DMS53 treated with DMSO at 0.1 percent for 48 hours (cell line): Measurements from ENCODE around the gene SUFU.
A peak's percentile ranks its signal among the peaks of the same experiment; 100 is the strongest.

Source experiments
- DNase-seq: peaks from one replicate; lab custom pipeline; 2025; ENCODE audit not compliant: unreplicated experiment; lab: John Stamatoyannopoulos, UW

Gene SUFU

DNA sequence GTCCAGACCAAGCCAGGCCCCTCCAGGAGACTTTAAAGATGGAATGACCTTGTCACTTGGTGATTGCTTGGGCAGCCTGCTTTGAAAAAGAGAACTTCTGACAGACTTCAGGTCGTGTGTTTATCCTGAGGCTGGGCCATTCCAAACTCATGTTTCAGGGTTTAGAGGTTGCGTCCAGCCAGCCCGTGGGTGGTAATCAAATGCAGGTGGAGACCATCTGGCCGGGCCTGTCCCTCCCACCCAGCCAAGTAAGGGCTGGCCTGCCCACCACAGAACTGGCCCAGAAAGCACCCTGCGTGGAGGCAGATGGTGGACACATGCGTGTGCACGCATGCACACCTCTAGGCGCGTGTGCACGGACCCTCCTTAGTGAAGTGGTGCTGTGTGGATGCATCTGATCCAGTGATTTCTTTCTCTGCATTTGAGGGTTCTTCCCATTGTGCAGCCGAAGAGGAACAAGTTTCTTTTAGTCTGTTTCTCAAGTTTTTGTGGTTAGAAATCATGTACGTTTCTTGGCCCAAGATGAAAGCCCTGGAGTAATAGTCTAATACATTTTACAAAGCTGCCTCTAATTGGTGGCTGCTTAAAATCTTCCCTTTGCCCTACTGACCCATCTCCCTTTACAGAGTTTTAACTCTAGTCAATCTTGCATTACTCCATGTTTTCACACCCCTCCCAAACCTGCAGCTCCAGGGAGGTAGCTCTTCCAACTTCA is 43.0 kb downstream of the SUFU start:
- DNase-seq: no peak

DNA sequence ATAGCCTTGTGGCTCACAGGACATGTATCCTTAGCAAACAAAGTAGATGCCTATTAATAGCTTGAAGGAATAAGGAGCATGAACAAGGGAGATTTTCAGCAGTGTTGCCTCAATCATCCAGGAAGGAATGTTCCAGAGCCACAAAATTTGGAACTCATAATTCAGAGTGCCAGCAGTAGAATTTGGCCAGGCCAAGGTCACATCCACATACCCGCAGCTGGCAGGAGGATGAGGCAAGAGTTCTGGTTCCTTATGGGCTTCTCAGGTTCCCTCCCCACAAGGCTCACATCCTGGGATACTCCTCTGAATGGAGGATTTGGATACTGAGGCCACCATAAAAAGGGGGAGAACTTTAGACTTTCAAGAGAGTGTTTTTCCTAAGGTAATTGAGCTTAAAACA is 45.8 kb downstream of the SUFU start:
- no peak for DNase-seq

DNA sequence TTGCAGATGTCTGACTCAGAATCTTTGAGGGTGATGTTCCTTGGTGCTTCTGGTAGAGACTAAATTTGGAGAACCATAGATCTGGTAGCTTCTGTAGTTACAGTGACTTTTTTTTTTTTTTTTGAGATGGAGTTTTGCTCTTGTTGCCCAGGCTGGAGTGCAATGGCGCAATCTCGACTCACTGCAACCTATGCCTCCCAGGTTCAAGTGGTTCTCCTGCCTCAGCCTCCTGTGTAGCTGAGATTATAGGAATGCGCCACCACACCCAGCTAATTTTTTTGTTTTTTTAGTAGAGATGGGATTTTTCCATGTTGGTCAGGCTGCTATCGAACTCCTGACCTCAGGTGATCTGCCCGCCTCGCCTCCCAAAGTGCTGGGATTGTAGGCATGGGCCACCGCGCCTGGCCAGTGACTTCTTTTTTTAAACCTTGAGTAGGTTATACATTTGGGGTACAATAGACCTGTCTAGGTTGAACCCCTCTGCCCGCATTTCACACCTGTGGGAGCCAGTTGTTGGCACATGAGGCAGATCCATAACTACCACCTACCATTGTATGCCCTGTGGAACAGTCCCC is 47.0 kb downstream of the SUFU start:
- DNase-seq: no peak

DNA sequence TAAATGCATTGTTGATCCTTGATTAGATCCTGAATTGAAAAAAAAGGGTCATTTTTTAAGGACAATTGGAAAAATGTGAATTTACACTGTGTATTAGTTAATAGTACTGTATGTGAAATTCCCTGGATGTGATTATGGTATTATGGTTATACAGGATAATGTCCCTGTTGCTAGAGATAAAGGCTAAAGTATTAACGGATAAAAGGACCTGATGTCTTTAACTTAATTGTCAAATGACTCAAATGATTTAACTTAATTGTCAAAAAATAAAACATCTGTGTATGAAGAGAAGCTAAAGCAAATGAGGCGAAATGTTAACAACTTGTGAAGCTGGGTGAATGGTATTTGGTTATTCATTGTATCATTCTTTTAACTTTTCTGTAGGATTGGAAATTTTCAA is 48.8 kb downstream of the SUFU start:
- no peak for DNase-seq

DNA sequence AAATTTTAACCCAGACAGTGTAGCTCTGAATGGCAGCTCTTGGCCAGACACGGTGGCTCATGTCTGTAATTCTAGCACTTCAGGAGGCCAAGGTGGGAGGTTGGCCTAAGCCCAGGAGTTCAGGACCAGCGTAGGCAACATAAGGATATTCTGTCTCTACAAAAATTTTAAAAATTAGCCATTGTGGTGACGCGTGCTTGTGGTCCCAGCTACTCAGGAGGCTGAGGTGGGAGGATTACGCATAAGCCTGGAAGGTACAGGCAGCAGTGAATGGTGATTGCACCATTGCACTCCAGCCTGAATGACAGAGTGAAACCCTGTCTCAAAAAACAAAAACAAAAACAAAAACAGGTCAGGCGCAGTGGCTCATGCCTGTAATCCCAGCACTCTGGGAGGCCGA is 50.0 kb downstream of the SUFU start:
- no peak for DNase-seq

DNA sequence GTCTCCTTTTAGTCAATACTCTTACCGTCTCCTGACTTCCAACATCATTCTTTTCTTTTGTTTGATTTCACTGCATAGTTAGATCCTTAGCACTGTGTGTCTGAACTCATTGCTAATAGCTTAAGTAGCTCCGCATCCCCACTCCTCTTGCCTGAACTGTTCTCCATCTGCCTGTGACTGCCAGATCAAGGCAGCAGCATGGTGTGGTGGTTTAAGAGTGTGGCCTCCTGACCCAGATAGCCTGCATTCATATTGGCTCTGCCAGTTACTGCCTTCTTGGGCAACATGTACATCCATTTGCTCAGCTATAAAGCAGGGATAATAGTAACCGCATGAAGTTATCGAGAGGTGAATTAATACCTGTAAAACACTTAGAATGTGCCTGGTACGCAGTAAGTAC is 50.8 kb downstream of the SUFU start:
- no peak for DNase-seq

DNA sequence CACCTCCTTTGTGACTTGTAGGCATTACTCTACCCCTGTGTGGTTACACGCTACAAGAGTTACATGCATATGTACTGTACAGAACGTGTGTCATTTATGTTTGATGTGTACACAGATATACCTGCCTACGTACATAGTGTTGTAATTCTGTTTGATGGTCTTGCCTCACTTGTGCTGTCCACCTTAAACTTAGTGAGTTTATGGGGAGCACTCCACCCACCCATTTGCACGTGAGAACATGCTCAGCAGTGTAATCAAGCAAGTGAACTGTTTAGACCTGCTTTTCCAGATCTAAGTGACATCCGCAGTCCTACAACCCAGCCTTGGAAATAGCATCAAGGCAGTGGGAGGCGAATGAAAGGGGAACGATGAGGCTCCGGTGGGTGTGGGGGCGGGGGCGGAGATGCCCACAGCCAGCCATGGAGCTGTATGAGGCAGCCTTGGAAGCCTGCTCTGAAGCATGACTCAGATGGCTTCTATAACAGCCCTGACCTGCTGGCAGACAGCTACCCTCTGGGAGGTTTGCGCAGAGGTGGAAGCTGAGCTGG is 52.1 kb downstream of the SUFU start:
- no peak for DNase-seq

DNA sequence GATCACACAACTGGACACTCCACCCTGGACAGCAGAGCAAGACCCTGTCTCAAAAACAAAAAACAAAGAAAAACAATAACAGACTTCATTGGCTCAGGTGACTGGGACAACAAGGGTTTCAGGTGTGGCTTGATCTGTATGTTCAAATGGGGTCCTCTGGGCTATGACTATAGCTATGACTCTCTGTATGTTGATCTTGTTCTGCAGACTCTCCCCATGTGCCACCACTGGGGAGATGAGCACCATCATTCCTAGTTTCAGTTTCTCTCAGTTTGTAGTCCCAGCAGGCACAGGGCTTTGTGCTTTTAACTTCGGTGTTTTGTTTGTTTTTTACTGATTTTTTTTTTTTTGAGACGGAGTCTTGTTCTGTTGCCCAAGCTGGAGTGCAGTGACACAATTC is 53.8 kb downstream of the SUFU start:
- no peak for DNase-seq

DNA sequence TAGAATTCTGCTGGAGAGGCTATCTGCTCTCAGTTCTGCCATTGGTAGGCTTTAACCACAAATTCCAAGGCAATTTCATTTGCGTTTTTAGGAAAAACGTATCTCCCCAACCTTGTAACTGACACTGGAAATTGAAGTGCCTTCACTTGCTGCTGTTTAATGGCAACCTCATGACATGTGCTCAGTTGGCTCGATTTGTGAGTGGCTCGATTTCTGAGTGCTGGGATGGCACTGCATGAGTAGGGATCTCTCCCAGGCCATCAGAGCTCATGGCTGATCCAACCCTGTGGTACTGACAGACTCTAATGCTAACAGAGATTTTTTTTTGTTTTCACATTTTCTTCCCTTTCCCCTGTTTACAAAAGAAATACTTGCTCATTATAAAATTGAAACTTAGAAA is 56.0 kb downstream of the SUFU start:
- no peak for DNase-seq

DNA sequence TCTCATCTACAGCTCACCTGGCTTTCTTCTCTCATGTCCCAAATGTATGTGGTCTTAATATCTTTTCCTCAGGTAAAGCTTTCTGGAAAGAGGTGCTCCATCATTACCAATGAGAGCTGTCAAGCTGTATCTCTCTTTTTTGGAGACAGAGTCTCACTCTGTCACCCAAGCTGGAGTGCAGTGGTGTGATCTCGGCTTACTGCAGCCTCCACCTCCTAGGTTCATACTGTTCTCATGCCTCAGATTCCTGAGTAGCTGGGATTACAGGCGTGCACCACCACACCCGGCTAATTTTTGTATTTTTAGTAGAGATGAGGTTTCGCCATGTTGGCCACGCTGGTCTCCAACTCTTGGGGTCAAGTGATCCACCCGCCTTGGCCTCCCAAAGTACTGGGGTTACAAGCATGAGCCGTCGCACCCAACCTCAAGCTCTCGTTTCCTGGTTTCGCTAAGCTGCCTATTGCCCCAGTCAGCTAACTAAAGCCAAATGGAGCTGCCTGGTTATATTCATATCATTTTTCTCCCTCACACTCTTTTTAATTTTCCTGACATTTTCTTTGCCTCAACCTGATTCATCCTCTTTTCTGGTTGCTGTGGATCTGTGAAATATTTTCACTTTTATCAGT is 60.5 kb downstream of the SUFU start:
- DNase-seq: no peak

DNA sequence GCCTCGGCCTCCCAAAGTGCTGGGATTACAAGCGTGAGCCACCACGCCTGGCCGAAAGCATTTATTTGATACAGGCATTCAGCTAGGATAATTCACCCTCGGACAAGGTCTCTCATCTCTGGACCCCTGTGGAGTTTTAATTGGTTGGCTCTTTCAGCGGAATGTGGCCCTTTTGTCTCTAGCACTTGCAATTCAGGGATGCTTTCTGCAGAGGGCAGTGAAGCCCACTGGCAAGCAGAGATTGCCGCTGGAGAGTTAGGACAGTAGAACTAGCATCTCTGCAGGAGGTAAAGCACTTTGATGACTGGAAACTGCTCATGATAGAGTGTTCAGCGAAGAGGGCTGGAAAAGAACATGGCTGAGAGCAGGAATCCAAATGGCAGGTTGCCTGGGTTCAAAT is 62.0 kb downstream of the SUFU start:
- DNase-seq: no peak

DNA sequence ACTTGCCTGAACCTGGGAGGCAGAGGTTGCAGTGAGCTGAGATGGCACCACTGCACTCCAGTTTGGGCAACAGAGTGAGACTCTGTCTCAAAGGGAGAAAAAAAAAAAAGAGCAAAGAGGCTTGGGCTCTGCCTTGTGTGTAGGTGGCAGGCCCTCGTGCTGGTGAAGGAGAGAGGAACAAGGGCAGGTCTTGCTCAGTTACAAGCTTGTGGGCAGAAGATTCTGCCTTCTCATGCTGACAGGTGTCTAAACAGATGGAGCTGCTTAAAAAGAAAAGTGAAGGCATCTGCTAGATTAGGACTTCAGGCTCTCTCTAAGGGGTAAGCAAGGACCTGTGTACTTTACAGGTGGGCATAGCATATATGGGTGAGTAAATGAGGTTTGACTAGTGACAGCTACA is 75.0 kb downstream of the SUFU start:
- no peak for DNase-seq

DNA sequence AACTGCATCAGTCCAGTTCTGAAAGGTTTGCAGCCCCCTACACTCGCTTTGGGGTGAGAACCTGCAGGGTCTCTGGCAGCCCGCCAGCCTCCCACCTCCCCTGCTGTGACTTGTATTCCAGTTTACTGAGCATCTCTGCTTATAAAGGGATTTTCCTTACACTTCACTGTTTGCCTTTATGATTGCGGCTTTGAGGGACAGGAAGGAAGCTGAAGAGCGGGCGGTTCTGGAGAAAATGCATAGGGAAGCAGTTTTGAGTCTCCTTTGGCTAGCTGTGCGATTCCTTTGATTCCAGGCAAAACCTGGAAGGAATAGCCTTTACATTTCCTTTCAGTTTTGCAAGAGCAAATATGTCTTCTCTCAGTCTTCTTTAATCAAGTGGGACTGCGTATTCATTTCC is 75.6 kb downstream of the SUFU start:
- DNase-seq: no peak

DNA sequence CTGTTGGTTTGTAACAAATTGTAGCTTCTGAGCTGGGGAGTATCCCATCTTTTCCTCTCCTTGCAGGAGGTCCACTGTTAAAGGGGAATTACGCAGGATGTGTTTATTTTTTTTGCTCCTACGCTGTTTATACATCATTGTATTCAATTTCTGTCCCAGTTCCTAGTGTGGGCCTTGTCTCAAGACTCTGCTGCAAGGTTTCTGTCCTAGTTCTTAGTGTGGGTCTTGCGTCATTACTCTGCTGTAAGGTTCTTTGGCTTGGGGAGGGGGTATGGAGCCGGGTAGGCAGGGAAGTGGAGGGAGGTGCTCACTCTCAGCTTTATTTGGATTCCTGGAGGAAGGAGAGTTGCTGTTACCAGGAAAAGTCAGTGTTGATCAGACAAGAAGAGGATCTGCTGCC is 76.5 kb downstream of the SUFU start:
- no peak for DNase-seq

DNA sequence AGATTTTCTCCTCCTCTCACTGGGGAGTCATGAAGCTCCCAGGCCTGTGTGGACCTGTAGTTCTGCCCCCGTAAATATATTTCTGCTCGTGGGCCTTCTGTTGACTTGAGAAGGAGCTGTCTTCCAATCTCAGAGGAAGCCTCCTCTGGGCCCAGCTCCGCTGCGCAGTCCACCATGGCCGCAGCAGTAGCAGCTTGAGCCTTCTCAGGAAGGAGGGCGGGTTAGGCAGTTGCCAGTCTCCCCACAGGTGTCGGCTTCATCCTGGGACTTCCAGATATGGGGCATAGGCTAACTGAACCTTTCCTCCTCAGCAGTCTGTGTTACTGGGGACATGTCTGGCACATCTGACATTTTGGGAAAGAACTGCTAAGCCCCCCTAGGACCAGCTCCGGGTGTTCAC is 77.6 kb downstream of the SUFU start:
- DNase-seq: no peak

DNA sequence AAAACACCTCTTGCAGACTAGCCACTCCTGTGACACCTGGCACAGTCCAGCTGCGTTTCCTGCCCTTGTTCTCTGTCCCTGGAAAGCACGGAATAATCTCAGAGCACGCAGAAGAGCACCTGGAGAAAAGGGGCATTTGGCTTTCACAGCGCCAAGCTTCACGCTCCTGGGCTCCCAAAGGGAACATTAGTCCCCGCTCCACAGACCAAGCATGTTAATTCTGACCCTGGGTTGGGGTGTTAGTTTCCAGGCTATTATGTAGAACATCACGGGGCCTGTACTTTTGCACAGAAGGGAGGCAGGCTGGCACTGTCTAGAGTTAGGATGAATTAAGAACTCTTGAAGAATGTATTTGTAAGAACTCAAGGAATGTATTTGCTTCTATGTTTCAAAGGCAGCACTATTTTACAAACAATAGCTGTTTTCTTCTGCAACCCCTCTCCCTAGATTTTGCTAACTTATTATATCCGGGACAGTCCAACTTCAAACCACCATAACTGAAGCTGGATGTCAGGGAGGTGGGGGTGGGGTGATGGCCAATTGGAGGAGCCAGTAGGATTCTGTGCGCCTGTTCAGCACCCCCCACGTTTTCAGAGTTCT is 78.3 kb downstream of the SUFU start:
- peak; percentile 13 for DNase-seq

DNA sequence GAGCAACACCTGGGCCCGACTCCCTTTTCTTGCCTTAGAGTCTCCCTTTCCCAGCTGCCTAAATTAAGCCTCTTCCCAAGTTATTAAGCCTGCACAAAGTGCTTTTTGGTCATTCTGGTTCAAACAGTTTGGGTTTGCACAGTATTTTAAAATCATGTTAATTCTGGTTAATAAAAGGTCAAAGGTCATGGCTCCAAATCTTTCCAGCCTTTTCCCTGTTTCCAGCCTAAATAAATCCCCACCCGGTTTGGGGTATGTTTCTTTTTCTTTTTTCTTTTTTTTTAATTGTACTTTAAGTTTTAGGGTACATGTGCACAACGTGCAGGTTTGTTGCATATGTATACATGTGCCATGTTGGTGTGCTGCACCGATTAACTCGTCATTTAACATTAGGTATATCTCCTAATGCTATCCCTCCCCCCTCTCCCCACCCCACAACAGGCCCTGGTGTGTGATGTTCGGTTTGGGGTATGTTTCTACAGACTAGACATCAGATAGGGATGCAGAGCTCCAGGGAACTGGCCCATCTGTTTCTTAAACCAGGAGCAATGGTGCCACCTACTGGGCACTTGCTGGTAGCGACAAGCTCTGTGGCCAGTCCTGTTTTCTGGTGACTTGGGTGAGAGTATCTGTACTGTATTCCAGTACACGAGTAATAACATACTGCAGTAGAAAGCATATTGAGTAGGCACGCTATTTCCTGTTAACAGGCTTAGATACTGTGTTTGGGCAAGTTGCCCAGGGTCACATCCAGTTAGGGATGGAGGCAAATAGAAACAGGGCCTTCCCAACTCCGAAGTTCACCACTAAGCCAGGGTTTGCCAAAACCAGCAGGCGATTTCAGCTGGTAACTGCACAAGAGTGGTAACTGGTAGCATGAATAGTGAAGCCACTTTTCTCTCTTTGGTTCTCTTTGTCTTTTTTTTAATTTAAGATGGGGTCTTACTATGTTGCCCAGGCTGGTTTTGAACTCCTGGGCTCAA is 80.0 kb downstream of the SUFU start:
- peak; percentile 86 for DNase-seq

DNA sequence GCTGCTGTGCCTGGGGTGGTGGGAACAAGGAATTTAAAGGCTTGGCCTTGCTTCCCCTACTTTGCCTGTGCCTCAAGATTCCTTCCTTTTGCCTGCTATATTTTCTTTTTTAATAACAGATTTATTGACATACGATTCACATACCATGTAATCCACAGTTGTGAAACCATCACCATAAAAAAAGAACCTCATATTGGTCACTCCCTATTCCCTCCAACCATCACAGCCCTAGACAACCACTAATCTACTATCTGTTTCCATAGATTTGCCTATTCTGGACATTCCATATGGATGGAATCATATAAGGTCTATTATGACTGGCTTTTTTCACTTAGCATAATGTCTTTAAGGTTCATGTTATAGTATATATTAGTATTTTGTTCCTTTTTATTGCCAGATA is 81.3 kb downstream of the SUFU start:
- no peak for DNase-seq

DNA sequence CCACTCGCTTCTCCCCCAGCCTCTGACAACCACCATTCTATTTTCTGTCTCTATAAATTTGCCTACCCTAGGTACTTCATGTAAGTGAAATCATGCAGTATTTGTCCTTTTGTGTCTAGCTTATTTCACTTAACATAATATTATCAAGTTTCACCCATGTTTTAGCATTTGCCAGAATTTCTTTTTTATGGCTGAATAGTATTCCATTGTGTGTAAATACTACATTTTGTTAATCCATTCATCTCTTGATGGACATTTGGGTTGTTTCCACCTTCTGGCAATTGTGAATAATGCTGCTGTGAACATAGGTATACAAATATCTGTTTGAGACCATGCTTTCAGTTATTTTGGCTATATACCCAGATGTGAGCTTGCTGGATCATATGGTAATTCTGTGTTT is 83.1 kb downstream of the SUFU start:
- no peak for DNase-seq

DNA sequence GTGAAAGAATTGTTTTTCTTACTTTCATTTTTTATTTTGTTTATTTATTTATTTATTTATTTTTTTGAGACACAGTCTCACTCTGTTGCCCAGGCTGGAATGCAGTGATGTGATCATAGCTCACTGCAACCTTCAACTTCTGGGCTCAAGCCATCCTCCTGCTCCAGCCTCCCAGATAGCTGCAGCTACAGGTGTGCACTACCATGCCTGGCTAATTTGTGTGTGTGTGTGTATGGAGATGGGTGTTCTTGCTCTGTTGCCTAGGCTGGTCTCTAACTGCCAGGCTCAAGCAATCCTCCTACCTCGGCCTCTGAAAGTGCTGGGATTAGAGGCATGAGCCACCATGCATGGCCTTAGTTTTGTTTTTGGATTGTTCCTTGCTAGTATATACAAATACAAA is 85.1 kb downstream of the SUFU start:
- no peak for DNase-seq
